HepG2 (cell line): Measurements from ENCODE around the gene PHF2. TPM values are rescaled to one million over a fixed set of nuclear protein-coding genes. Genes with fewer than 3 reads are reported as not detected.

Experiments
- ATAC-seq: fragments of 200-7000 bp; cut with Tn5 transposase; 3 replicates; pipeline ENCODE4 v1.9.1; 2020; ENCODE audit warnings: mild to moderate bottlenecking, moderate library complexity
- BruUV-seq: library from RNA; stranded (reverse); fragments of 400-500 nt; replicated peaks from 2 replicates; lab custom pipeline; 2021; lab: Mats Ljungman, UMichigan
- CTCF ChIA-PET: fragments of 300-600 bp; formaldehyde crosslinking; extraction: SDS; loops from one replicate; lab custom pipeline; 2021; ENCODE audit warnings: low total read pairs, inconsistent platforms, low intra/inter-chr PET ratio; lab: Yijun Ruan, JAX
- POLR2A ChIA-PET: fragments of 350-600 bp; sonication (Branson Sonifier 250); formaldehyde crosslinking; loops from one replicate; lab custom pipeline; 2020; ENCODE audit warnings: antibody characterized with exemption, inconsistent platforms; lab: Yijun Ruan, JAX
- DNase-seq: peaks from one replicate; pipeline ENCODE4 v3.0.0-alpha.2; 2015; ENCODE audit warnings: low spot score
- FAIRE-seq: peaks from 3 replicates; lab custom pipeline; 2011; peaks lifted over from hg19 to GRCh38; lab: Jason Lieb, UNC
- H2AFZ ChIP-seq: one replicate; pipeline ENCODE4 v1.6.1; 2011; ENCODE audit warnings: low read length, inconsistent platforms
- H3K27ac ChIP-seq: fragments of 300-600 bp; 3 replicates; pipeline ENCODE4 v1.8.0; 2011; ENCODE audit warnings: mixed run types, mild to moderate bottlenecking, mixed read lengths, low read length, inconsistent platforms; ENCODE audit not compliant: insufficient read depth; ENCODE audit errors: extremely low read length
- H3K27me3 ChIP-seq, 2 experiments: fragments of 200-600 bp in 1 of 2; 2 replicates in 1 of 2; 3 replicates in 1 of 2; pipeline versions ENCODE4 v1.6.0 to v1.8.0; 2011; ENCODE audit warnings: low read length in 2 of 2, mild to moderate bottlenecking in 2 of 2, moderate library complexity in 2 of 2, inconsistent platforms in 1 of 2; ENCODE audit not compliant: insufficient read depth in 2 of 2, control insufficient read depth in 1 of 2
- H3K36me3 ChIP-seq, 2 experiments: fragments of 200-600 bp in 1 of 2; replicated peaks in 1 of 2; 2 replicates in 1 of 2; 3 replicates in 1 of 2; pipeline versions ENCODE4 v1.5.1 to v1.8.0; 2011; ENCODE audit warnings: low read length in 2 of 2, inconsistent platforms in 1 of 2; ENCODE audit not compliant: insufficient read depth in 2 of 2, control insufficient read depth in 1 of 2
- H3K4me1 ChIP-seq: 2 replicates; pipeline ENCODE4 v1.5.1; 2012; ENCODE audit warnings: low read length, inconsistent platforms; ENCODE audit not compliant: insufficient read depth
- H3K4me2 ChIP-seq: 2 replicates; pipeline ENCODE4 v1.6.0; 2011; ENCODE audit warnings: low read depth, low read length, inconsistent platforms
- H3K4me3 ChIP-seq, 3 experiments: fragments of 200-600 bp in 1 of 3; sonication (generic), shearing (Covaris generic) in 1 of 3; replicated peaks in 1 of 3; 2 replicates each; pipeline ENCODE4 v1.5.1; 2011 to 2016; ENCODE audit warnings: low read length in 3 of 3, inconsistent platforms in 2 of 3, low read depth in 2 of 3, mild to moderate bottlenecking in 2 of 3, control low read depth in 1 of 3, mixed read lengths in 1 of 3; ENCODE audit not compliant: insufficient read depth in 1 of 3
- H3K79me2 ChIP-seq: one replicate; pipeline ENCODE4 v1.6.1; 2011; ENCODE audit warnings: low read length, inconsistent platforms; ENCODE audit not compliant: insufficient read depth
- H3K9ac ChIP-seq: 2 replicates; pipeline ENCODE4 v1.6.0; 2011; ENCODE audit warnings: mild to moderate bottlenecking, low read depth, low read length, inconsistent platforms; ENCODE audit not compliant: insufficient read depth
- H3K9me3 ChIP-seq: 2 replicates; pipeline ENCODE4 v1.5.1; 2012; ENCODE audit warnings: mild to moderate bottlenecking, low read length
- H4K20me1 ChIP-seq: 2 replicates; pipeline ENCODE4 v1.6.0; 2011; ENCODE audit warnings: inconsistent platforms, mild to moderate bottlenecking, low read length, moderate library complexity; ENCODE audit not compliant: insufficient read depth
- CENPT ChIP-seq: sonication (generic); formaldehyde crosslinking; IDR thresholded peaks from 2 replicates; pipeline ENCODE4 v1.8.0; 2022; ENCODE audit warnings: low read depth, mild to moderate bottlenecking, moderate library complexity, missing genetic modification reagents
- IKZF4 ChIP-seq: sonication (generic); formaldehyde crosslinking; IDR thresholded peaks from 2 replicates; pipeline ENCODE4 v1.5.1; 2020; ENCODE audit warnings: borderline replicate concordance, mild to moderate bottlenecking, low read depth, missing genetic modification reagents; ENCODE audit errors: not compliant biosample characterization
- MED13 ChIP-seq: sonication (generic); formaldehyde crosslinking; IDR thresholded peaks from 2 replicates; pipeline ENCODE4 v1.5.0; 2020; ENCODE audit warnings: missing genetic modification reagents
- MTF2 ChIP-seq: sonication (generic); formaldehyde crosslinking; IDR thresholded peaks from 2 replicates; pipeline ENCODE4 v1.5.0; 2020; ENCODE audit warnings: missing genetic modification reagents, borderline replicate concordance
- RBM39 ChIP-seq: fragments of 200-400 bp; formaldehyde crosslinking; IDR thresholded peaks from one replicate; pipeline ENCODE4 v1.6.1; 2018; ENCODE audit warnings: antibody characterized with exemption, mild to moderate bottlenecking, low read depth, low read length; ENCODE audit not compliant: poor library complexity, severe bottlenecking
- SMARCC2 ChIP-seq: fragments of 450-650 bp; IDR thresholded peaks from 2 replicates; pipeline ENCODE4 v1.6.1; 2017; ENCODE audit warnings: antibody characterized with exemption, mild to moderate bottlenecking
- STAG1 ChIP-seq: sonication (generic); formaldehyde crosslinking; IDR thresholded peaks from 2 replicates; pipeline ENCODE4 v1.4.0; 2020; ENCODE audit warnings: missing genetic modification reagents
- TCF12 ChIP-seq, 2 experiments: fragments of 450-650 bp in 1 of 2; sonication (generic) in 1 of 2; formaldehyde crosslinking in 1 of 2; IDR thresholded peaks; 2 replicates each; pipeline versions ENCODE4 v1.6.1 to v1.8.0; 2017 to 2022; ENCODE audit warnings: antibody characterized with exemption in 1 of 2, mild to moderate bottlenecking in 1 of 2, missing genetic modification reagents in 1 of 2, moderate library complexity in 1 of 2
- ZKSCAN8 ChIP-seq: IDR thresholded peaks from 2 replicates; pipeline ENCODE4 v1.6.1; 2016; ENCODE audit warnings: borderline replicate concordance, missing genetic modification reagents, missing compliant biosample characterization
- ZNF674 ChIP-seq: sonication (generic); formaldehyde crosslinking; IDR thresholded peaks from 2 replicates; pipeline ENCODE4 v1.5.0; 2020; ENCODE audit warnings: low read depth, mild to moderate bottlenecking, missing genetic modification reagents
- ZNF737 ChIP-seq: sonication (generic); formaldehyde crosslinking; IDR thresholded peaks from 2 replicates; pipeline ENCODE4 v1.5.0; 2020; ENCODE audit warnings: missing genetic modification reagents, mild to moderate bottlenecking, borderline replicate concordance
- ZNF777 ChIP-seq: sonication (generic); formaldehyde crosslinking; IDR thresholded peaks from 2 replicates; pipeline ENCODE4 v1.4.0; 2020; ENCODE audit warnings: missing genetic modification reagents
- ZNF792 ChIP-seq: IDR thresholded peaks from 2 replicates; pipeline ENCODE4 v1.6.1; 2016
- ZSCAN25 ChIP-seq: sonication (generic); formaldehyde crosslinking; IDR thresholded peaks from 2 replicates; pipeline ENCODE4 v1.8.0; 2022; ENCODE audit warnings: mild to moderate bottlenecking, missing genetic modification reagents
- WGBS: methylation state at CpG from one replicate; pipeline ENCODE4 v1.1.6; 2017; ENCODE audit warnings: low lambda C conversion rate; 5-methylcytosine and 5-hydroxymethylcytosine counted together
- in situ Hi-C: cut with HindIII; loops from 2 replicates; pipeline ENCODE4 v1.10.0; 2017; ENCODE audit warnings: low pct_unique_long_range_greater_than_20kb; ENCODE audit not compliant: extremely low pct_ligation_motif_present
- intact Hi-C: fragments of 100-400 bp; cut with micrococcal nuclease; formaldehyde crosslinking; loops from one replicate; pipeline ENCODE4 v1.10.0; 2022; ENCODE audit not compliant: unreplicated experiment
- polyA plus RNA-seq, 8 experiments: library from polyadenylated mRNA; depleted of rRNA in 3 of 8; stranded (reverse) in 7 of 8; unstranded in 1 of 8; fragments of >200 nt; fragmentation: Illumina TruSeq in 4 of 8; extraction: Trizol in 4 of 8; gene quantifications; 2 replicates each; pipeline versions ENCODE4 v1.2.1 to v1.2.3, GENCODE V29; 2011 to 2016; ENCODE audit warnings: low read depth in 4 of 8, missing spikeins in 1 of 8, mixed read lengths in 1 of 8; ENCODE audit not compliant: insufficient read depth in 1 of 8
- total RNA-seq, 5 experiments: library from RNA; depleted of rRNA; stranded (reverse); fragments of >200 nt; fragmentation: Illumina TruSeq; extraction: Trizol; gene quantifications; 2 replicates each; pipeline ENCODE4 v1.2.3, GENCODE V29; 2016; ENCODE audit warnings: low read depth in 1 of 5

The PHF2 gene
- total and polyA plus RNA-seq, 2 of the 13 experiments (the other 11 are each of a cell fraction or from before 2014, with no cell fraction given), result 6.6 to 9.1 TPM

GRCh38 chr9:93657331-93658111 is 81.1 kb downstream of the PHF2 start (continued):
- no peak for TF ChIP-seq STAG1 (CRISPR knock-in tag)

GRCh38 chr9:93658184-93658925 is 82.0 kb downstream of the PHF2 start:
- no peak overlapping the region for H3K4me2 ChIP-seq
- H3K4me3 ChIP-seq, result no peak overlapping the region
- H3K36me3 ChIP-seq, result peaks cover 5 to 15% of the 10 kb centered on the region in 2 experiments; a peak in 4 of 5 replicates
- no peak for TF ChIP-seq RBM39
- no peak for TF ChIP-seq ZNF792 (CRISPR knock-in tag)
- TF ChIP-seq CENPT (CRISPR knock-in tag), result no peak
- no peak for TF ChIP-seq TCF12 (IDR thresholded peaks at IDR 0.05)
- no peak for TF ChIP-seq TCF12 (CRISPR knock-in tag; IDR thresholded peaks at IDR 0.05)
- TF ChIP-seq MED13 (CRISPR knock-in tag), result no peak
- TF ChIP-seq IKZF4, result no peak
- no peak for TF ChIP-seq ZNF777 (CRISPR knock-in tag)
- no peak for TF ChIP-seq ZSCAN25 (CRISPR knock-in tag)
- TF ChIP-seq SMARCC2, result no peak
- no peak for TF ChIP-seq ZNF674
- no peak for TF ChIP-seq MTF2 (CRISPR knock-in tag)
- no peak for TF ChIP-seq ZKSCAN8 (CRISPR knock-in tag)
- no peak for TF ChIP-seq ZNF737 (CRISPR knock-in tag)
- no peaks in the 10 kb centered on the region for H3K9me3 ChIP-seq
- no peaks in the 10 kb centered on the region for H3K27me3 ChIP-seq
- no peak for DNase-seq
- ATAC-seq, result no peak
- H4K20me1 ChIP-seq, result no peaks in the 10 kb centered on the region
- no peaks in the 10 kb centered on the region for H3K79me2 ChIP-seq
- ChIA-PET CTCF (no interaction called here), POLR2A (no interaction called here)
- H3K4me1 ChIP-seq, result no peaks in the 10 kb centered on the region
- intact Hi-C loops (no loop called here), in situ Hi-C loops (no loop called here)
- BruUV-seq, result no TSS peak
- no peak overlapping the region for H2AFZ ChIP-seq
- whole genome bisulfite sequencing, result 95% methylated on average over 8 of the region's 12 CpGs
- H3K27ac ChIP-seq, result no peak overlapping the region
- no peak overlapping the region for H3K9ac ChIP-seq
- no peak for FAIRE-seq
